A204.1 (cell line): ENCODE measurements around the gene NDUFA13.

Experiments
- FAIRE-seq: peaks from 2 replicates; lab custom pipeline; 2012; peaks lifted over from hg19 to GRCh38; lab: Jason Lieb, UNC

NDUFA13 gene

DNA sequence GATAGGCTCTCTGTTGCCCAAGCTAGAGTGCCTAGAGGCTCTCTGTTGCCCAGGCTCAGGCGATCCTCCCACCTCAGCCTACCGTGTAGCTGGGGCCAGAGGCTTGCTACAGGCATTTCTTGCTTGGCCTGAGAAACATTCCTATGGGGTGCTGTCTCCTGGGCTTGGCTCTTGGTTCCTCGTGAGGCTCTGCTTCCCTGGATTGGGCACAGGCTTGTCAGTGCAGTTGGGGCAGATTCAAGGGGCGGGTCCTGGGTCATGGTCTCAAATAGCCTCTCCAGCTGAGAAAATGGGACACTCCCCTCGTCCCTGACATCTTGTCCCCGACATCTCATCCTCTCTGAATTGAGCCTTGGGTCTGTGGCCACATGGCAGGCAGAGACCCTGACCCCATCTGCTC is 5.6 kb upstream of the NDUFA13 start:
- FAIRE-seq, result no peak

- no peak for FAIRE-seq
These were observed 2.3 kb upstream of the NDUFA13 start for GRCh38 chr19:19513682-19514081.

DNA sequence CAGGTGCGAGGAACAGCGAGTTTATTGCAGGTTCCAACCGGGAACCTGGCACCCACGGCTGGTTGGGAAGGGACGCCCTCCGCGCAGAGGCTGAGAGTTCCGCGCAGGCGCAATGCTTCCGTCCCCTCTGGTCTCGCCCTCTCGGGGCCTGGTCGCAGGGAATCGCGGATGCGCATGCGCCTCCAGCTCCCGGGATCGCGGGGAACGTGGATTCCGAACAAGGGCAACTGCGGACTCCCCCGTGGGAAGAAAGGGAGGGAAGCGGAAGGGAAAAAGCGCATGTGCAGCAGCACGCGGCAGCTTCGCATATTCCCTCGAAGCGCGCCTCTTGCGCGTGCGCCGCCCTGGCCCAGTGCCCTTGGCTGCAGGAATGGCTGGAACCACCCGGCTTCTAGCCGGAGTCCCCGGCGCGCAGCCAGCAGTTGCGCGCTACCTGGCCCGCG is 1.8 kb upstream of the NDUFA13 start:
- no peak for FAIRE-seq

DNA sequence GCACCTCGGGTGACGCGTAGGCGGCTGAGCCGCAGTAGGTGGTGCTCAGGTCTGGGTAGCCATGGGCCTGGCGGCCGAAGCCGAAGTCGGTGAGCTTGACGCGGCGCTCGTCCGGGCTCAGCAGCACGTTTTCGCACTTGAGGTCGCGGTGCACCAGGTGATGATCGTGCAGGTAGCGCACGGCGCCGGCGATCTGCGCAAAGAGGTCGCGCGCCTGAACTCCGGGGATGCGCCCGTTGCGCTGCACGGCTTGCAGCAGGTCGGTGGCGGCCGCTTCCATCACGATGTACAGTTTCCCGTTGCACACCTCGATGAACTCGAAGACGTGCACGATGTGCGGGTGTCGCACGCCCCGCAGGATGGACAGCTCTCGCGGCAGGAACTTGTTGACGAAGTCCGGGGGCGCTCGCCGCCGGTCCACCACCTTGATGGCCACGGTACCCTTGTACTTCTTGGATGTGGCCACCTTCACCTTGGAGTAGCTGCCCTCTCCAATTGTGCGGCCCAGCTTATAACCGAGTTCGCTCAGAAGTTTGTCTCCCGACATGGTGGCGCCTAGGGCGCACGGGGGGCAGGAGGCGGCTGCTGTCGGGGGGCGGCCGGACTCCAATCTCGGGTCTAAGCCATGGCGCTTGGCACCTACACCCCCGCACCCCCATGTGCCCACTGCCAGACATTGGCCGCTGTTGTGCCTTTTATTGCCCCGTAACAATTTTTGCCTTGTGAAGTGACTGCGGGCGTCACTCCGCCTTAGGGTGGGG is 964 bp upstream of the NDUFA13 start, which contains the start of gene TSSK6:
TSSK6 (minus strand) TSS at position 668 of the 761 bp plus-strand sequence; CDS start at position 547, 121 bp downstream.
- FAIRE-seq, result no peak

GRCh38 chr19:19517235-19517619 is 1.2 kb downstream of the NDUFA13 start:
- no peak for FAIRE-seq

DNA sequence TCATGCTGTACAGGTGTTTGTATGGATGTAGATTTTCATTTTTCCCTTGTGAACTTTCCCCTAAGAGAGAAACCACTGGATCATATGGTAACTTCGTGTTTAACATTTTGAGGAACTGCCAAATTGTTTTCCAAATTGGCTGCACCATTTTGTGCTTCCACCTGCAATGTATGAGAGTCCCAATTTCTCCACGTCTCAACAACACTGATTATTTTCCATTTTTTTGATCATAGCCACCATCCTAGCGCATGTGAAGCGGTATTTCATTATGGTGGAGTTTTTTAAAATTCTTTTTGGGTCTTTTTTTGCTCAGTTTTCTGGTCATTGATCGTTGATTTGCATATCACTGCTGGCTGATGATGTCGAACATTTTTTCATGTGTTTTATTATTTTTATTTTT is 5.0 kb downstream of the NDUFA13 start:
- FAIRE-seq, result no peak

DNA sequence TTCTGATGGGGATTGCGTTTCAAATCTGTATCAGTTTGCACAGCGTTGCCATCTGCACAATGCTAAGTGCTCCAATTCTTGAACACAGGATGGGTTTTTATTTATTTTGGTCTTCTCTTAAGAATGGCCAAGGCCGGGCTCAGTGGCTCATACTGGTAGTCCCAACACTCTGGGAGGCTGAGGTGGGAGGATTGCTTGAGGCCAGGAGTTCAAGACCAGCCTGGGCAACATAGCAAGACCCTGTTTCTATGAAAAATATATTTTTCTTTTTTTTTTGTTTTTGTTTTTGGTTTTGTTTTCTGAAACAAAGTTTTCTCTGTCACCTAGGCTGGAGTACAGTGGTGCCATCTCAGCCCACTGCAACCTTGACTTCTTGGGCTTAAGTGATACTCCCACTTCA is 7.2 kb downstream of the NDUFA13 start:
- no peak for FAIRE-seq

DNA sequence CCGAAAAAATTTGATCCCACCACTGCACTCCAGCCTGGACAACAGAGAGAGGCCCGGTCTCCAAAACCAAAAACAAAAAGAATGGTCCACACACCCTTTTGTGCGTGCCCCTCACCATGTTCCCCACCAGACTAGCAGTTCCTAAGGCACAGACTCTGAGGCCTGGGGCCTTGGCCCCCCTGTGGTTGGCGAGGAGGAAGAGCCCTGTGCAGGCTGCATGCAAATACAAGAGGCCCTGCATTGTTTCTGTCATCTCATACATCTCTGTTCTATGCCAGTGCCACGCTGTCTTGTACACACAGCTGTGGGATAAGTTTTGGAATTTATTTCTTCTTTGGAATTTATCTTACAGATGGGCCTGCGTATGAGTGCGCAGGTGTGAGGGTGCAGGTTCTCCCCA is 8.0 kb downstream of the NDUFA13 start:
- no peak for FAIRE-seq

GRCh38 chr19:19525611-19526380 is 9.8 kb downstream of the NDUFA13 start:
- no peak for FAIRE-seq

DNA sequence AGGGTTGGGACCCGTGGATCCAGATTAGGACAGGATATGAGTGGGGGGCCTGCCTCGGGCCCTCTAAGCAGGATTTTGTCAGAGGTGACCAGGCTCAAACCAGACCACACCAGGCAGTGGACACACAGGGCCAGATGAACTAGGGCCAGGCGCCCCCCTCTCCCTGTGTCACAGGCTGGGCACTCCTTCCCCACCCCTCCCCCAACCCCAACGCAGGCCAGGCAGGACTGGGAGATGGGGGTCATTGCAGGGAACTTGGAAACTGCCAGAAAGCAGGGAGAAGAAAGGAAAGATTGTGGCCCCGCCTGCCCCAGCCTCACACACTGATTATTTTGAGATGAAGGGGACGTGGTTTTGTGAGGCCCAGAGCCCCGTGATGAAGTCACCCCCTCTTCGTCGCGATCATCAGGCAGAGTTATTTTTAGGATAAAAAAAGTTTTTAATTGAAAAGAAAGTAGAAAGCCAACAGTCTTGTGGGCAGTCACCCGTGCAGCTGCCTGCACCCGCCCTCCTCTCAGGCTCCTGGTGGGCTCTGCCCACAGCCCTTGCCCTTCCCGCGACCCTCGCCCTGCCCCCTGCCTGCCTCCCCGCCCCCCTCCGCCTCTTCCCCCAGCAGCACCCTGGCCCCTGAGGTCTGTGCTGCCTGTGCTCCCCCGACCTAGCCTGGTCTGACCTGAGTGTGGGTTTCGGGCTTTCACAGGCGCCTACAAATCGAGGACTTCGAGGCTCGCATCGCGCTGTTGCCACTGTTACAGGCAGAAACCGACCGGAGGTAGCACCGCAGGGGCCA is 10.8 kb downstream of the NDUFA13 start:
- no peak for FAIRE-seq

DNA sequence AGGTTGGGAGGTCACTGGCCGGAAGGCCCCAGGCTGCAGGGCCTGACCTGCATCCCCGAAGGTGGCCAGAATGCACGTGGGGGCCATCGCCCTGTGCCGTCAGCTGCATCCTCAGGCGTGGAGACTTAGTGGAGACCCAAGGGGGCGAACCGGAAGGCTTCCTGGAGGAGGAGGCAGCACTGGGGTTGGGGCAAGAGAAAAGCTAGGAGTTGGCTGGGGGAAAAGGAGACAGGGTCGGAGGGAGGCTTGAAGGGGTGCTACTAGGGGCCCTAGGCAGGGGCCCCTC is 11.3 kb downstream of the NDUFA13 start:
- no peak for FAIRE-seq

DNA sequence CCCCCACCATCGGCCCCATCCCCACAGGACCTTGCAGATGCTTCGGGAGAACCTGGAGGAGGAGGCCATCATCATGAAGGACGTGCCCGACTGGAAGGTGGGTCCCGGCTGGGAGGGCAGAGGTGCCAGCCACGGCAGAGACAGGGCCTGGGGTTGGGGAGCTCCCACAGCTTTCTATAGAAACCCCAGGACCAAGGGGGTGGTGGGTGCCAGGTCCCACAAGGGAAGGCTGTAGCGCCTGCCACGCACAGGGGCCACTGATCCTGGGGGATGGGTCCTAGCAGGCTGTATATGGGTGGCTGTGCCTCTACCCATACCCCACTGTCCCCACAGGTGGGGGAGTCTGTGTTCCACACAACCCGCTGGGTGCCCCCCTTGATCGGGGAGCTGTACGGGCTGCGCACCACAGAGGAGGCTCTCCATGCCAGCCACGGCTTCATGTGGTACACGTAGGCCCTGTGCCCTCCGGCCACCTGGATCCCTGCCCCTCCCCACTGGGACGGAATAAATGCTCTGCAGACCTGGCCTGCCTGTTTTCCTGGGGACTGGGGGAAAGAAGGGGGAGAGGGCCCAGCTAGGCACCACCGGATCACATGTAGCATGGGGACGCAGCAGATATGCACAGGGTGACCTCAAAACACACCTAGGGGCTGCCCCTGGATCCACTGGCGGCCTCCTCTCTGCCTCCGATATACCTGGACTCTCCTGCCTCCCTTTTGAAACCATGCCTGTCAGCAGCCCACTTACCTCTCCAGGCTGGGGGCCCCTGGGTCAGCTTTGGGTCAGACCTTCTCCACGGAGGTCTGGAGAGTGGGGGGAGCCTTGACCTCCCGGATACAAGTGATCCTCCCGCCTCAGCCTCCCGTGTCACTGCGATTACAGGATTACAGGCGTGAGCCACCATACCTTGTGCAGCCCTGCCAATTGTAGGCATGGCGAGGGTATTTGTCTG is 11.9 kb downstream of the NDUFA13 start:
- FAIRE-seq, result no peak

DNA sequence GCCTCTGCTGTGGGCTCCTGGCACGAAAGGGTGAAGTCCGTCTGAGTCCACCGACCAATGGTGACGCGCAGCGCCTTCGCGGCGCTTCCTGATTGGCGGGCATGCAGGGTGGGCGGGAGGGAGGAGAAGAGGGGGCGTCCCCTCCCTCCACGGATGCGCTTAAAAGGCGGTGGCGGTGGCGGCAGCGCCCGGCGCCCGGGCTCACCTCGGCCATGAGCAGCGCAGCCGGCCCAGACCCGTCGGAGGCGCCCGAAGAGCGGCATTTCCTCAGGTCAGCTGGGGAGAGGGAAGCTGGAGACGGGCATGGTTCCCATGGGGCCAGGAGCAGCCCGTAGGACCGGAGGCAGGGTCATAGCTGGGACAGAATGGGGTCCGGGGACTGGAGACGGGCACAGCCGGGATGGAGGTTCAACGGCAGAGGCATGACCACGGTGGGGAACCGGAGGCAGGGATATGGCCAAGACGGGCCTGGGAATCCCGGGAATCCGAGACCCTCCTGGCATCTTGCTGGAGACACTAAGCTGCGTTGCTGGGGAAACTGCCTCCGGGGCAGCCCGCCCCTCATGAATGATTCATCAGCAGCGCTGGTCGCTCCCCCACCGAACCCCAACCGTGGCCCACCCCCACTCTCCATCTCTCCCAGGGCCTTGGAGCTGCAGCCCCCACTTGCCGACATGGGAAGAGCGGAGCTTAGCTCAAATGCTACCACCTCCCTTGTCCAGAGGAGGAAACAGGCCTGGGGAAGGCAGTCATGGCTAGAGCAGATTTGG is 12.9 kb downstream of the NDUFA13 start, which contains the start of gene YJEFN3:
YJEFN3 (plus strand) TSS at position 191 of the 770 bp plus-strand sequence; CDS start at position 213, 22 bp downstream.
- FAIRE-seq, result no peak

DNA sequence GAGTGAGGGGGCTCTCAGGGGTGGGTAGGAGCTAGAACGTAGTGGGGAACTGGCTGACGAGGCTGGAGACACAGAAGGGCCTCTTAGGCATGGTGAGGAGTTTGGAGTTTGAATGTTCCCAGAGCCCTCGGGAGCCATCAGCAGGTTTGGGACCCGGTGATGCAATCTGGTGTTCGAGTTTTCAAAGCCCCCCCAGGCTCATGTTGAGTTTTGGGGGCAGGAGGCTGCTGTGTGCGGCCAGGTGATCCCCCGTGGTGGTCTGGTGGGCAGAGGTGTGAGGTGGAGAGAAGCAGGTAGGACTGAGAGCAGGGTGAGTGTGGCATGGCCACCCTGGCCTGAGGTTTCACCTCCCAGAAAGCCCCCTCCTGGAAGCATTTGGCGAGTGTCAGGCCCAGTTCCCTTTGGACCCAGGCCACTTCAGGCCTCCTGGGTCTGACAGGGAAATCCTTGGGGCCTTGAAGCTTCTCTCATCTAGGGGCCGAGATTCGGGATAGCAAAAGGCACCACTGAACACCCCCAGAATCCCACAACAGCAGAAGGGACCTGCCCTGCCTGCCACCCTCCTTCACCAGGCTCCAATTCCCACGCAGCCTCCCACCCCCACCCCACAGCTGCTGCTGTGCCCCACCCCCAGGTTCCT is 13.9 kb downstream of the NDUFA13 start:
- FAIRE-seq, result no peak

- no peak for FAIRE-seq
These were observed 14.4 kb downstream of the NDUFA13 start for GRCh38 chr19:19530423-19530804.

DNA sequence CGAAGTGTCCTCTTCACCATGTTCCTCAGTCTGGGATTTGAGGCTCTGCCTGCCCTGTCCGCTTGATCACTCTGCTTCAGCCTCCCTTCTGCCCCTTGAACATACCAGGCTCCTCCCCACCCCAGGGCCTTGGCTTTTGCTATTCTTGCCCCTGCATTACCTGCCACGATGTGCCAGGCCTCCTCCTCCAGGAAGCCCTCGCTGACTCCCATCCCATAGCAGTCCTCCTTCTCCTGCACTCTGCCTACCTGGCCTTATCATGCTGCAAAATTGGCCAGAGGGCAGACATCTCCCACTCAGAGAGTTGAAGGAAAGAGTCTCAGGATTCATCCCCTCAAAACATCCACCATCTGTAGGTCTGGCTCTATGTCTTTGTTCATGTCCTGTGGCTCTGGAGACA is 14.9 kb downstream of the NDUFA13 start:
- no peak for FAIRE-seq

GRCh38 chr19:19531951-19532805 is 16.2 kb downstream of the NDUFA13 start:
- FAIRE-seq, result no peak

- FAIRE-seq, result no peak
These were observed 17.0 kb downstream of the NDUFA13 start for GRCh38 chr19:19532806-19533701.
